ENCODE data around the gene ART1.

GRCh38 chr11:3639841-3640240, 5.1 kb upstream of the ART1 start:
- TF ChIP-seq POLR2A (IDR thresholded peaks at IDR 0.05) (no peak), CTCF (IDR thresholded peaks at IDR 0.05) (no peak)
